A549 (cell line): Measurements from ENCODE around the gene FSTL5.

Experiments used
- CTCF ChIP-seq: fragments of >200 bp; sonication (Bioruptor Twin); formaldehyde crosslinking; IDR thresholded peaks from 3 replicates; pipeline ENCODE4 v1.5.1; 2016
- JUN ChIP-seq, 2 experiments: fragments of >200 bp; sonication (Bioruptor Twin); formaldehyde crosslinking; IDR thresholded peaks; 2 replicates in 1 of 2; 3 replicates in 1 of 2; pipeline ENCODE4 v1.6.1; 2016 to 2017
- POLR2A ChIP-seq: IDR thresholded peaks from 2 replicates; pipeline ENCODE4 v1.6.1; 2012; ENCODE audit warnings: mild to moderate bottlenecking, low read length
- SMC3 ChIP-seq: fragments of >200 bp; sonication (Bioruptor Twin); formaldehyde crosslinking; IDR thresholded peaks from 3 replicates; pipeline ENCODE4 v1.6.1; 2018; ENCODE audit warnings: inconsistent platforms
- TF ChIP-seq, protein P1 (sequence below): fragments of 200-600 bp; sonication (generic); IDR thresholded peaks from 2 replicates; pipeline ENCODE4 v1.6.1; 2016; ENCODE audit warnings: antibody characterized with exemption, mild to moderate bottlenecking, moderate library complexity
- TF ChIP-seq, protein P2 (sequence below): IDR thresholded peaks from 2 replicates; pipeline ENCODE4 v1.6.1; 2012

- TF ChIP-seq CTCF (no peak), SMC3 (no peak), JUN (IDR thresholded peaks at IDR 0.05) (no peak), POLR2A (no peak)
- TF ChIP-seq, protein P1, sequence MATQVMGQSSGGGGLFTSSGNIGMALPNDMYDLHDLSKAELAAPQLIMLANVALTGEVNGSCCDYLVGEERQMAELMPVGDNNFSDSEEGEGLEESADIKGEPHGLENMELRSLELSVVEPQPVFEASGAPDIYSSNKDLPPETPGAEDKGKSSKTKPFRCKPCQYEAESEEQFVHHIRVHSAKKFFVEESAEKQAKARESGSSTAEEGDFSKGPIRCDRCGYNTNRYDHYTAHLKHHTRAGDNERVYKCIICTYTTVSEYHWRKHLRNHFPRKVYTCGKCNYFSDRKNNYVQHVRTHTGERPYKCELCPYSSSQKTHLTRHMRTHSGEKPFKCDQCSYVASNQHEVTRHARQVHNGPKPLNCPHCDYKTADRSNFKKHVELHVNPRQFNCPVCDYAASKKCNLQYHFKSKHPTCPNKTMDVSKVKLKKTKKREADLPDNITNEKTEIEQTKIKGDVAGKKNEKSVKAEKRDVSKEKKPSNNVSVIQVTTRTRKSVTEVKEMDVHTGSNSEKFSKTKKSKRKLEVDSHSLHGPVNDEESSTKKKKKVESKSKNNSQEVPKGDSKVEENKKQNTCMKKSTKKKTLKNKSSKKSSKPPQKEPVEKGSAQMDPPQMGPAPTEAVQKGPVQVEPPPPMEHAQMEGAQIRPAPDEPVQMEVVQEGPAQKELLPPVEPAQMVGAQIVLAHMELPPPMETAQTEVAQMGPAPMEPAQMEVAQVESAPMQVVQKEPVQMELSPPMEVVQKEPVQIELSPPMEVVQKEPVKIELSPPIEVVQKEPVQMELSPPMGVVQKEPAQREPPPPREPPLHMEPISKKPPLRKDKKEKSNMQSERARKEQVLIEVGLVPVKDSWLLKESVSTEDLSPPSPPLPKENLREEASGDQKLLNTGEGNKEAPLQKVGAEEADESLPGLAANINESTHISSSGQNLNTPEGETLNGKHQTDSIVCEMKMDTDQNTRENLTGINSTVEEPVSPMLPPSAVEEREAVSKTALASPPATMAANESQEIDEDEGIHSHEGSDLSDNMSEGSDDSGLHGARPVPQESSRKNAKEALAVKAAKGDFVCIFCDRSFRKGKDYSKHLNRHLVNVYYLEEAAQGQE: no peak
- TF ChIP-seq, protein P2, sequence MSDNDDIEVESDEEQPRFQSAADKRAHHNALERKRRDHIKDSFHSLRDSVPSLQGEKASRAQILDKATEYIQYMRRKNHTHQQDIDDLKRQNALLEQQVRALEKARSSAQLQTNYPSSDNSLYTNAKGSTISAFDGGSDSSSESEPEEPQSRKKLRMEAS: no peak
Measured at GRCh38 chr4:161762796-161763195, 401.0 kb downstream of the FSTL5 start.
